Heart left ventricle (tissue), 16 donors: Measurements from ENCODE around the gene BPIFA2. TPM values are rescaled to one million over a fixed set of nuclear protein-coding genes. Genes with fewer than 3 reads are reported as not detected.

Source experiments
- ATAC-seq, 4 donors: fragments of 200-7000 bp; cut with Tn5 transposase; one replicate each; pipeline ENCODE4 v1.9.1; 2020 to 2022; ENCODE audit warnings: moderate library complexity in 4 of 4, mild to moderate bottlenecking in 3 of 4, moderate number of reproducible peaks in 1 of 4
- DNase-seq, 5 donors: peaks; one replicate each; pipeline ENCODE4 v3.0.0-alpha.2; 2020
- H3K27ac ChIP-seq, 12 donors: fragments of 200-600 bp; sonication (generic) in 4 of 12; one replicate each; pipeline versions ENCODE4 v1.5.0 to v1.8.0; 2016 to 2022; ENCODE audit warnings: mild to moderate bottlenecking in 2 of 12
- H3K27me3 ChIP-seq, 9 donors: fragments of 200-600 bp; sonication (generic) in 2 of 9; one replicate each; pipeline versions ENCODE4 v1.5.1 to v1.8.0; 2016 to 2022; ENCODE audit warnings: mild to moderate bottlenecking in 3 of 9
- H3K36me3 ChIP-seq, 9 donors: fragments of 200-600 bp; sonication (generic) in 2 of 9; one replicate each; pipeline versions ENCODE4 v1.5.0 to v1.8.0; 2018 to 2022; ENCODE audit warnings: mild to moderate bottlenecking in 2 of 9
- H3K4me1 ChIP-seq, 12 donors: fragments of 200-600 bp; sonication (generic) in 4 of 12; one replicate each; pipeline versions ENCODE4 v1.5.0 to v1.8.0; 2016 to 2022; ENCODE audit warnings: mild to moderate bottlenecking in 3 of 12
- H3K4me3 ChIP-seq, 12 donors: fragments of 200-600 bp; sonication (generic) in 4 of 12; one replicate each; pipeline versions ENCODE4 v1.5.0 to v1.8.0; 2017 to 2022; ENCODE audit warnings: mild to moderate bottlenecking in 9 of 12, moderate library complexity in 4 of 12
- H3K9me3 ChIP-seq, 12 donors: fragments of 200-600 bp; sonication (generic) in 4 of 12; one replicate each; pipeline versions ENCODE4 v1.5.0 to v1.8.0; 2016 to 2022; ENCODE audit warnings: mild to moderate bottlenecking in 1 of 12
- POLR2A ChIP-seq, 2 donors: fragments of 450-650 bp; IDR thresholded peaks; one replicate each; pipeline ENCODE4 v1.6.1; 2017; ENCODE audit warnings: antibody characterized with exemption in 2 of 2, mild to moderate bottlenecking in 2 of 2, moderate library complexity in 2 of 2
- WGBS, 4 donors: extraction: QIAGEN DNeasy Blood & Tissue Kit in 2 of 4; methylation state at CpG; one replicate each; pipeline versions ENCODE4 v1.1.5 to v1.1.7; 2013 to 2018; 5-methylcytosine and 5-hydroxymethylcytosine counted together
- intact Hi-C, 10 donors: fragments of 100-400 bp; cut with DNase I; formaldehyde crosslinking; loops; one replicate each; pipeline versions ENCODE4 v1.11.1 to v1.14.2; 2022
- polyA plus RNA-seq, 2 donors: library from polyadenylated mRNA; stranded (reverse); fragments of 200-250 nt; gene quantifications; one replicate each; pipeline ENCODE4 v1.2.3, GENCODE V29; 2013
- total RNA-seq, 9 donors: library from RNA; depleted of rRNA in 2 of 9; stranded (reverse); fragments of >200 nt in 2 of 9; fragmentation: NEBNext Ultra II Directional in 3 of 9; extraction: Animal tissue kit (Norgen Biotek cat#: 25700) in 3 of 9; gene quantifications; one replicate each; pipeline versions ENCODE4 v1.1.0 to v1.2.4, GENCODE V29; 2016 to 2023
- TF ChIP-seq, protein P1 (sequence below), 12 donors: fragments of 200-600 bp; sonication (generic) in 4 of 12; IDR thresholded peaks; one replicate each; pipeline versions ENCODE4 v1.5.0 to v1.8.0; 2018 to 2022; ENCODE audit warnings: antibody characterized with exemption in 12 of 12, mild to moderate bottlenecking in 5 of 12
- donor health status: ischemic (EF 13 %, LVEDD 7.1; RV severe dilation, severe dysfunction).
- donor health status: healthy with polysubstance abuse.
- donor health status: DM: no; HTN: yes; CAD: no.
- donor health status: DM: no; HTN: no; CAD: no.
- donor health status: ischemic (EF 25% LVEDD 6.9; RV normal size, moderate dysfunction).
- donor health status: ischemic (EF 25% LVEDD 5.7; RV mildly dilated, moderate dysfunction).
- donor health status: healthy.
- donor health status: DM: yes; HTN: yes; CAD: no.
- donor health status: ischemic (EF 35%, LVEDD 5.7; RV mildly dilated, moderate dysfunction).
- donor health status: nonischemic (EF 11% LVEDD 7.7; RV severe dilation, severe dysfunction).
- donor health status: DM: yes; HTN: yes; CAD: no.
- donor health status: PGD.
- donor health status: ischemic (EF 29% LVEDD 5.4; RV normal size, mild dysfunction).
- donor health status: nonischemic (EF 23%, LVEDD 6.1; RV moderate dilation, normal function).

BPIFA2 gene
- total and polyA plus RNA-seq, 11 donors, result not detected

DNA sequence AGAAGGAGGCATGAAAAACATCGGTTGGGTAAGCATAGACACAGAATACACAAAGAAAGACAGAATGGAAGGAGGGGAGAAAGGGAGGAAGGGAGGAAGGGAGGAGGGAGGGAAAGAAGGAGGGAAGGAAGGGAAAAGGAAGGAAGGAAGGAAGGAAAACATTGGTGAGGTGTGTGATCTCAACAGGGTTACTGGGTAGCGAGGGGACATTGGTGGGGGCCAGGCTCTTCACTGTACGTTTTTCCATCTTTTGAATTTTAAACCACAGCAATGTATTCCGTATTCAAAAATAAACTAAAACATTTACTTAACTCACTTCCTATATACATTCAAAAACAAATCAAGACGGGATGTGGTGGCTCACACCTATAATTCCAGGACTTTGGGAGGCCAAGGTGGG, 20.7 kb upstream of the BPIFA2 start:
- ATAC-seq (no peak), DNase-seq (no peak)
- peaks cover 0 to 21% (median 0%) of the 10 kb centered on the region in 9 donors for H3K27me3 ChIP-seq
- H3K9me3 ChIP-seq, result peaks cover 0 to 17% (median under 1%) of the 10 kb centered on the region in 12 donors
- no peak for TF ChIP-seq POLR2A (IDR thresholded peaks at IDR 0.05)
- TF ChIP-seq, protein P1, sequence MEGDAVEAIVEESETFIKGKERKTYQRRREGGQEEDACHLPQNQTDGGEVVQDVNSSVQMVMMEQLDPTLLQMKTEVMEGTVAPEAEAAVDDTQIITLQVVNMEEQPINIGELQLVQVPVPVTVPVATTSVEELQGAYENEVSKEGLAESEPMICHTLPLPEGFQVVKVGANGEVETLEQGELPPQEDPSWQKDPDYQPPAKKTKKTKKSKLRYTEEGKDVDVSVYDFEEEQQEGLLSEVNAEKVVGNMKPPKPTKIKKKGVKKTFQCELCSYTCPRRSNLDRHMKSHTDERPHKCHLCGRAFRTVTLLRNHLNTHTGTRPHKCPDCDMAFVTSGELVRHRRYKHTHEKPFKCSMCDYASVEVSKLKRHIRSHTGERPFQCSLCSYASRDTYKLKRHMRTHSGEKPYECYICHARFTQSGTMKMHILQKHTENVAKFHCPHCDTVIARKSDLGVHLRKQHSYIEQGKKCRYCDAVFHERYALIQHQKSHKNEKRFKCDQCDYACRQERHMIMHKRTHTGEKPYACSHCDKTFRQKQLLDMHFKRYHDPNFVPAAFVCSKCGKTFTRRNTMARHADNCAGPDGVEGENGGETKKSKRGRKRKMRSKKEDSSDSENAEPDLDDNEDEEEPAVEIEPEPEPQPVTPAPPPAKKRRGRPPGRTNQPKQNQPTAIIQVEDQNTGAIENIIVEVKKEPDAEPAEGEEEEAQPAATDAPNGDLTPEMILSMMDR (IDR thresholded peaks at IDR 0.05), result no peak
- H3K27ac ChIP-seq, result no peak overlapping the region
- H3K4me1 ChIP-seq, result no peaks in the 10 kb centered on the region
- H3K36me3 ChIP-seq, result no peaks in the 10 kb centered on the region
- no peak overlapping the region for H3K4me3 ChIP-seq
- WGBS, 4 donors, result 77 to 86% (median 83%) methylated on average over 5 of the region's 5 CpGs
- intact Hi-C loops, result no loop called here

DNA sequence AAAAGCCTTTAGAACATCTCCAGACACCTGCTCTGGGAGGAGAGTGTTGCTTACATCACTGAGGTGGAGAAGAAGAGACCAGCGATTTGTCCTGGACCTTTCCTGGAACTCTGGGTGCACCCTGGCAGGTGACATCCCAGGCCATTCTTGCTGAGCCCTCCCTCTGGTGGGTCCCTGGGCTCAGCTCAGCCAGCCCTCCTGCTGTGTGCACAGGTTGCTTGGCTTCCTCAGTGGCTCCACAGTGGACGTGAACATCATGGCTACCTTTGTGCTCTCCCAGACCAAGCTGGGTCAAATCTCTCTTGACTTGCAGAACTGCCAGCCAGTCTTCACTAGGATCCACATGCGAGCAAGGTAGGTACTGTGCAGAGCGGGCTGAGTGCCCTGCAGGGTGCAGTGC, 19.9 kb upstream of the BPIFA2 start:
- WGBS, 4 donors, result 70 to 94% (median 84%) methylated on average over 4 of the region's 4 CpGs
- no peak for DNase-seq

DNA sequence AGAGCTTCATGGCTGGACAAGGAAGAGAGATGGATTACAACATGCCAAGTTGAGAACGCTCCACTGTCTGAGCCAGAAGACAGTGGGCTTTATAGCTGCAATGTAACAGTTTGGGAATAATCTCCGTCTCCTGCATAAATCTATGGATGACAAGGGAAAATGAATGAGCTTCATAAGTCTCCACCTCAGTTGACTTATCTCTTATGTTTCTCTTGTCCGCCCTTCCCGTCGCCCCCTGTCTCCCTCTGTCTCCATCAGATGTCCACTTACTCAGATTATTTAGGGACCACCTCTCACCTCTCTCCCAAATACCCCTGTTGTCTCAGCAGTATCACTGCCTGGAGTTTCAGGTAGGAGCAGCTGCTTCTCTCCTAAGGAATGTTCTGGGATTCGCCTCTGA, 13.7 kb upstream of the BPIFA2 start:
- no peak for DNase-seq
- TF ChIP-seq, protein P1 (IDR thresholded peaks at IDR 0.05), result no peak
- no peak for TF ChIP-seq POLR2A (IDR thresholded peaks at IDR 0.05)

More for the DNA sequence above, 19.9 kb upstream of the BPIFA2 start:
- Histone ChIP-seq H3K36me3 (no peaks in the 10 kb centered on the region), H3K9me3 (peaks cover 0 to 11% (median under 1%) of the 10 kb centered on the region in 12 donors), H3K27me3 (peaks cover 0 to 25% (median 2%) of the 10 kb centered on the region in 9 donors), H3K27ac (no peak overlapping the region), H3K4me1 (no peaks in the 10 kb centered on the region), H3K4me3 (no peak overlapping the region)
- TF ChIP-seq POLR2A (IDR thresholded peaks at IDR 0.05), result no peak
- TF ChIP-seq, protein P1 (IDR thresholded peaks at IDR 0.05), result no peak
- ATAC-seq, result no peak
- intact Hi-C loops, result no loop called here

DNA sequence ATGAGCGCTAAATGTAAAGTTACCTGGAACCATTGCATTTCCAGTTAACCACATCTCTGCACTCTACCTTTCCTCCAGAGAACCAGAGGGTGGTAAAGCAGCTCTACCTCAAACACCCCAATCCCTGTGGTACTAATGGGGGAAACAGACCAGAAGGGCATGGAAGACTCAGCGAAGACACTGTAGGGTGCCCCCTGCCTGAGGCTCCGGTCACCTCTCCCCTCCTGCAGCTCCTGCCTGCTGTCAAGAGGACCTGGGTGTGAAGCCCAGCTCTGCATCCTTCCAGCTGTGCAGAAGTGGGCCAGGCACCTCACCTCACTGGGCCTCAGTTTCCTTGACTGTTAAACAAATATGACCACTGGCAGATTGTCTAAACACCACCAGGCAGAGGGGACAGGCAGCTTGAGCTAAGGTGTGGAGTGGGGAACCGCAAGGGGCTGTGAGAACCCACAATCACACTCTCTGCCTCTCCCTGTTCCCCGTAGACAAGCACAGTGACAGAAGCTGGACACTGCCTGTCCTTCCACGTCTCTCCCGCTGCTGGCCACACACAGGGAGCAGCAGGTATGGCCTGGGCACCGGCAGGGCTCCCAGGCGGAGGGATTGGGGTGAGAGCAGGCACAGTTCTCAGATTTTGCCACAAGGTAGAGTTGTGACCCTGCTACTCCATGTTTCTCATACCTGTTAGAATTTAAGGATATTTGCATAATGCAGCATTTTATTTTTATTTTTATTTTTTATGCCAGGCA, 9.1 kb upstream of the BPIFA2 start:
- Histone ChIP-seq H3K27me3 (peaks cover 0 to 28% (median 0%) of the 10 kb centered on the region in 9 donors), H3K27ac (no peak overlapping the region), H3K4me3 (no peak overlapping the region), H3K4me1 (no peaks in the 10 kb centered on the region), H3K9me3 (no peaks in the 10 kb centered on the region), H3K36me3 (no peaks in the 10 kb centered on the region)
- ATAC-seq, result no peak
- 67 to 79% (median 75%) methylated on average over 9 of the region's 9 CpGs for WGBS, 4 donors
- intact Hi-C loops, result no loop called here
- no peak for DNase-seq
- no peak for TF ChIP-seq POLR2A (IDR thresholded peaks at IDR 0.05)
- TF ChIP-seq, protein P1 (IDR thresholded peaks at IDR 0.05), result no peak

More for the DNA sequence above, 13.7 kb upstream of the BPIFA2 start:
- H3K36me3 ChIP-seq, result no peaks in the 10 kb centered on the region
- H3K4me1 ChIP-seq, result no peaks in the 10 kb centered on the region
- H3K9me3 ChIP-seq, result no peaks in the 10 kb centered on the region
- no peak overlapping the region for H3K27ac ChIP-seq
- no peak for ATAC-seq
- intact Hi-C loops, result no loop called here
- peaks cover 0 to 32% (median 2%) of the 10 kb centered on the region in 9 donors for H3K27me3 ChIP-seq
- WGBS, 4 donors, result 79 to 88% (median 80%) methylated on average over 6 of the region's 6 CpGs
- no peak overlapping the region for H3K4me3 ChIP-seq
